Thyroid gland (tissue), 4 donors: Measurements from ENCODE around the gene KIF16B. TPM values are rescaled to one million over a fixed set of nuclear protein-coding genes. Genes with fewer than 3 reads are reported as not detected.
A peak's percentile ranks its signal among the peaks of the same experiment; 100 is the strongest.

Experiments used
- DNase-seq, 2 donors: peaks; one replicate each; pipeline ENCODE4 v3.0.0-alpha.2; 2019
- H3K27ac ChIP-seq, 3 donors: fragments of 200-600 bp; sonication (generic); 1 replicate in 2 of 3; 2 replicates in 1 of 3; pipeline ENCODE4 v1.5.1; 2016 to 2019; ENCODE audit warnings: mild to moderate bottlenecking in 1 of 3, moderate library complexity in 1 of 3
- H3K27me3 ChIP-seq: fragments of 200-600 bp; sonication (generic); one replicate; pipeline ENCODE4 v1.5.1; 2019
- H3K36me3 ChIP-seq, 2 donors: fragments of 200-600 bp; sonication (generic); one replicate each; pipeline ENCODE4 v1.5.1; 2016 to 2019
- H3K4me1 ChIP-seq, 2 donors: fragments of 200-600 bp; sonication (generic); one replicate each; pipeline ENCODE4 v1.5.1; 2017 to 2019
- H3K4me3 ChIP-seq, 3 donors: fragments of 200-600 bp; sonication (generic); replicated peaks in 1 of 3; 1 replicate in 2 of 3; 2 replicates in 1 of 3; pipeline ENCODE4 v1.5.1; 2016; ENCODE audit warnings: mild to moderate bottlenecking in 1 of 3
- H3K9me3 ChIP-seq: fragments of 200-600 bp; sonication (generic); one replicate; pipeline ENCODE4 v1.5.1; 2017
- CTCF ChIP-seq, 6 experiments: fragments of 200-600 bp in 3 of 6; fragments of 450-650 bp in 3 of 6; sonication (generic) in 3 of 6; IDR thresholded peaks; one replicate each; pipeline ENCODE4 v1.5.1; 2016 to 2019; ENCODE audit warnings: antibody characterized with exemption in 6 of 6, mild to moderate bottlenecking in 2 of 6, inconsistent platforms in 1 of 6, moderate library complexity in 1 of 6
- POLR2A ChIP-seq, 2 donors: fragments of 450-650 bp; IDR thresholded peaks; one replicate each; pipeline ENCODE4 v1.6.1; 2017; ENCODE audit warnings: antibody characterized with exemption in 2 of 2, mild to moderate bottlenecking in 2 of 2, moderate library complexity in 1 of 2
- WGBS, 2 donors: methylation state at CpG; one replicate each; pipeline ENCODE4 v1.1.5; 2017; 5-methylcytosine and 5-hydroxymethylcytosine counted together
- intact Hi-C: fragments of 100-400 bp; cut with DNase I; formaldehyde crosslinking; loops from one replicate; pipeline ENCODE4 v1.15.1; 2023
- total RNA-seq, 4 donors: library from RNA; depleted of rRNA; stranded (reverse); fragments of >200 nt; gene quantifications; one replicate each; pipeline ENCODE4 v1.2.3, GENCODE V29; 2016

Gene KIF16B
- total RNA-seq, 4 donors from 2014 or later = 18.5 to 32.8 (median 28.6) TPM

- Histone ChIP-seq H3K27me3 (no peaks in the 10 kb centered on the region), H3K9me3 (no peaks in the 10 kb centered on the region), H3K4me3 (no peak overlapping the region), H3K27ac (no peak overlapping the region), H3K36me3 (no peaks in the 10 kb centered on the region), H3K4me1 (peaks cover 7% of the 10 kb centered on the region in 2 donors)
- WGBS, 2 donors = 95 to 97% methylated on average over 8 of the region's 8 CpGs
- intact Hi-C loops = no loop called here
- DNase-seq = no peak
- TF ChIP-seq POLR2A (IDR thresholded peaks at IDR 0.05) (no peak), CTCF (IDR thresholded peaks at IDR 0.05) (no peak)
Measured at GRCh38 chr20:16392346-16392745, 180.9 kb downstream of the KIF16B start.

- Histone ChIP-seq H3K27ac (no peak overlapping the region), H3K36me3 (no peaks in the 10 kb centered on the region), H3K27me3 (no peaks in the 10 kb centered on the region), H3K4me1 (peaks cover 4 to 9% of the 10 kb centered on the region in 2 donors), H3K4me3 (no peak overlapping the region), H3K9me3 (no peaks in the 10 kb centered on the region)
- intact Hi-C loops = no loop called here
- no peak for DNase-seq
- 91 to 92% methylated on average over 4 of the region's 4 CpGs for WGBS, 2 donors
- TF ChIP-seq POLR2A (IDR thresholded peaks at IDR 0.05) (no peak), CTCF (IDR thresholded peaks at IDR 0.05) (no peak)
Measured at GRCh38 chr20:16390991-16391390, 182.3 kb downstream of the KIF16B start.

- H3K4me3 ChIP-seq = no peak overlapping the region
- no peaks in the 10 kb centered on the region for H3K36me3 ChIP-seq
- no peaks in the 10 kb centered on the region for H3K9me3 ChIP-seq
- DNase-seq = no peak
- no peaks in the 10 kb centered on the region for H3K27me3 ChIP-seq
- 95% methylated on average over 6 of the region's 6 CpGs for WGBS, 2 donors
- intact Hi-C loops = no loop called here
- H3K4me1 ChIP-seq = peaks cover 24 to 28% of the 10 kb centered on the region in 2 donors
- TF ChIP-seq POLR2A (IDR thresholded peaks at IDR 0.05) (no peak), CTCF (IDR thresholded peaks at IDR 0.05) (no peak)
- no peak overlapping the region for H3K27ac ChIP-seq
Measured at GRCh38 chr20:16388731-16389130, 184.5 kb downstream of the KIF16B start.

- WGBS, 2 donors = 93% methylated on average over 6 of the region's 6 CpGs
- TF ChIP-seq POLR2A (IDR thresholded peaks at IDR 0.05) = no peak
- TF ChIP-seq CTCF (IDR thresholded peaks at IDR 0.05) = no peak
Measured at GRCh38 chr20:16387666-16388065, 185.6 kb downstream of the KIF16B start.

GRCh38 chr20:16385891-16386290 lies 187.4 kb downstream of the KIF16B start:
- WGBS, 2 donors = 32 to 45% methylated on average over 5 of the region's 5 CpGs

More at GRCh38 chr20:16387666-16388065, 185.6 kb downstream of the KIF16B start:
- Histone ChIP-seq H3K9me3 (no peaks in the 10 kb centered on the region), H3K4me1 (peaks cover 25 to 30% of the 10 kb centered on the region in 2 donors), H3K36me3 (no peaks in the 10 kb centered on the region), H3K4me3 (no peak overlapping the region), H3K27me3 (no peaks in the 10 kb centered on the region), H3K27ac (no peak overlapping the region)
- no peak for DNase-seq
- intact Hi-C loops = no loop called here

More at GRCh38 chr20:16385891-16386290, 187.4 kb downstream of the KIF16B start:
- Histone ChIP-seq H3K27ac (peak overlapping the region; percentile 60 to 89 (median 82)), H3K36me3 (no peaks in the 10 kb centered on the region), H3K4me3 (no peak overlapping the region), H3K4me1 (peaks cover 33 to 40% of the 10 kb centered on the region in 2 donors), H3K27me3 (no peaks in the 10 kb centered on the region), H3K9me3 (no peaks in the 10 kb centered on the region)
- DNase-seq = peak; percentile 47 to 57
- intact Hi-C loops = no loop called here
- TF ChIP-seq CTCF (IDR thresholded peaks at IDR 0.05) (no peak), POLR2A (IDR thresholded peaks at IDR 0.05) (no peak)
